HG03159 (cell line): ENCODE data around the gene NEMP1.
"Not testable (repeated sequence)": the region's sequence is repeated elsewhere in the genome, so short reads cannot be mapped to it uniquely, and the experiment has no call there.

Source experiments
- ATAC-seq: cut with Tn5 transposase; IDR thresholded peaks from one replicate; pipeline ENCODE4 v1.9.1; 2021; ENCODE audit warnings: mild to moderate bottlenecking, moderate library complexity; ENCODE audit not compliant: unreplicated experiment

Gene NEMP1

GRCh38 chr12:57057067-57057751 lies 21.4 kb downstream of the NEMP1 start:
- no peak for ATAC-seq

GRCh38 chr12:57055824-57056223 lies 22.8 kb downstream of the NEMP1 start:
- ATAC-seq, result no peak

- not testable (repeated sequence) for ATAC-seq
Measured at GRCh38 chr12:57053901-57054300, 24.7 kb downstream of the NEMP1 start.

GRCh38 chr12:57053146-57053545 lies 25.4 kb downstream of the NEMP1 start:
- not testable (repeated sequence) for ATAC-seq

- no peak for ATAC-seq
Measured at GRCh38 chr12:57051011-57051410, 27.6 kb downstream of the NEMP1 start.

GRCh38 chr12:57049890-57050289 lies 28.7 kb downstream of the NEMP1 start, which contains the start of gene MYO1A:
Gene MYO1A, minus strand, starts transcription at chr12:57050129. Its CDS starts 1,806 bp downstream, at chr12:57048323.
- no peak for ATAC-seq

GRCh38 chr12:57049119-57049446 lies 29.5 kb downstream of the NEMP1 start:
- ATAC-seq, result no peak

GRCh38 chr12:57048423-57049118 lies 30.0 kb downstream of the NEMP1 start:
- no peak for ATAC-seq

GRCh38 chr12:57047981-57048380 lies 30.6 kb downstream of the NEMP1 start:
- ATAC-seq, result no peak

GRCh38 chr12:57046947-57047890 lies 31.4 kb downstream of the NEMP1 start:
- no peak for ATAC-seq

- ATAC-seq, result no peak
Measured at GRCh38 chr12:57046086-57046791, 32.4 kb downstream of the NEMP1 start.

GRCh38 chr12:57044889-57045288 lies 33.7 kb downstream of the NEMP1 start:
- no peak for ATAC-seq

GRCh38 chr12:57044468-57044867 lies 34.1 kb downstream of the NEMP1 start:
- no peak for ATAC-seq

GRCh38 chr12:57042695-57043094 lies 35.9 kb downstream of the NEMP1 start:
- ATAC-seq, result no peak

GRCh38 chr12:57040750-57041149 lies 37.8 kb downstream of the NEMP1 start:
- no peak for ATAC-seq

GRCh38 chr12:57040211-57040610 lies 38.4 kb downstream of the NEMP1 start:
- no peak for ATAC-seq

- no peak for ATAC-seq
Measured at GRCh38 chr12:57039016-57039798, 39.4 kb downstream of the NEMP1 start.

GRCh38 chr12:57037264-57037663 lies 41.3 kb downstream of the NEMP1 start:
- no peak for ATAC-seq

GRCh38 chr12:57033431-57033830 lies 45.2 kb downstream of the NEMP1 start:
- ATAC-seq, result no peak

GRCh38 chr12:57031789-57032188 lies 46.8 kb downstream of the NEMP1 start:
- ATAC-seq, result no peak
